ENCODE data around the gene AGPAT2. TPM values are rescaled to one million over a fixed set of nuclear protein-coding genes. Genes with fewer than 3 reads are reported as not detected.
"Not testable (repeated sequence)": the region's sequence is repeated elsewhere in the genome, so short reads cannot be mapped to it uniquely, and the experiment has no call there.

The AGPAT2 gene
- total RNA-seq, 1 donor from 2014 or later: 2.4 TPM

DNA sequence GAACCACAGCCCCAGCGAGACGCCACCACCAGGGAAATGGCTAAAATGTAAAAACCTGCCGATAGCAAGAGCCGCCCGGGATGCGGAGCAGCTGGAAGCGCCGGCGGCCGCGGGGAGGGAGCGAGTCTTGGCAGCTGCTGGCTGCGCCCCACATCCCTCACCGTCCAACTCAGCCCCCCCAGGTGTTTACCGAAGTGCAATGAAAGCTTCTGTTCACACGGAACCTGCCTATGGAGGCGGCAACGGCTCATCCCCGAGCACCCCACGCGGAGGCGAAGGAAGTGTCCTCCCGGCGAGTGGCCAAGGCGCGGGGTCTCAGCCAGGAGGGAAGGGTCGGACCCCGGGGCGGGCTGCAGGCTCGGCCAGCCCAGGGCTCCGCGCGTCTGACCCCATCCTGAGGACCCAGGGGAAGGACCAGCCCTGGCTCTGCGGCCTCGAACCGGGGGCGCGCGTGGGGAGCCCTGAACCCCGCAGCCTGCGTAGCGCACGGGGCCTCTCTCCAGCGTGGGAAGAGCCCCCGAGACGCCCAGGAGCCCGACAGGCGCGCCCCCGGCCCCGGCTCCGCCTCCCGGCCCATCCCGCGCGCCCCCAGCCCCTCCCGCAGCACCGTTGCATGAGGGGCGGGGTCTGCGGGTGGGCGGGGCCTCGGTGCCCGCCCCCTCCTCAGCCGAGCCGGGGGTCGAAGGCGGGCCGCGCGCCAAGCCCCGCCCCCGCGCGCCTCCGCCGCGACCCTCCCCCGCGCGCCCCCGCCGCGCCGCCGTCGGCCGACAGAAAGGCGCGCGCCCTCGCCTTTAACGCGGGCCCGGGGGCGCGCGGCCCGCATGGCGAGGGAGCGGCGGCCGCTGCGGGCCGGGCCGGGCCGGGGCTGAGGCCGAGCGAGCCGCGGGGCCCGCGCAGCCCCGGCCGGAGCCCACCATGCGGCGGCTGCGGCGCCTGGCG is 24.8 kb upstream of the AGPAT2 start, which contains the start of gene DIPK1B:
Gene DIPK1B (plus strand): TSS at position 822 of the 939 bp plus-strand sequence. CDS start 94 bp downstream, at position 916.
- H3K27me3 ChIP-seq: peaks cover 25% of the 10 kb centered on the region
- H3K4me3 ChIP-seq: peak within 1 kb of the TSS; percentile 99
- peaks cover 35% of the 10 kb centered on the region for H4K20me1 ChIP-seq (ENCODE audit: low read depth)
- H3K27ac ChIP-seq: no peak within 1 kb of the TSS
- H3K4me1 Mint-ChIP-seq: peaks cover 20% of the 10 kb centered on the region
- H3K36me3 ChIP-seq: no peaks in the 10 kb centered on the region
- H3K9ac ChIP-seq: peak within 1 kb of the TSS; percentile 70
- TF ChIP-seq EZH2 (IDR thresholded peaks at IDR 0.05): peak; percentile 39
- TF ChIP-seq, protein P1, sequence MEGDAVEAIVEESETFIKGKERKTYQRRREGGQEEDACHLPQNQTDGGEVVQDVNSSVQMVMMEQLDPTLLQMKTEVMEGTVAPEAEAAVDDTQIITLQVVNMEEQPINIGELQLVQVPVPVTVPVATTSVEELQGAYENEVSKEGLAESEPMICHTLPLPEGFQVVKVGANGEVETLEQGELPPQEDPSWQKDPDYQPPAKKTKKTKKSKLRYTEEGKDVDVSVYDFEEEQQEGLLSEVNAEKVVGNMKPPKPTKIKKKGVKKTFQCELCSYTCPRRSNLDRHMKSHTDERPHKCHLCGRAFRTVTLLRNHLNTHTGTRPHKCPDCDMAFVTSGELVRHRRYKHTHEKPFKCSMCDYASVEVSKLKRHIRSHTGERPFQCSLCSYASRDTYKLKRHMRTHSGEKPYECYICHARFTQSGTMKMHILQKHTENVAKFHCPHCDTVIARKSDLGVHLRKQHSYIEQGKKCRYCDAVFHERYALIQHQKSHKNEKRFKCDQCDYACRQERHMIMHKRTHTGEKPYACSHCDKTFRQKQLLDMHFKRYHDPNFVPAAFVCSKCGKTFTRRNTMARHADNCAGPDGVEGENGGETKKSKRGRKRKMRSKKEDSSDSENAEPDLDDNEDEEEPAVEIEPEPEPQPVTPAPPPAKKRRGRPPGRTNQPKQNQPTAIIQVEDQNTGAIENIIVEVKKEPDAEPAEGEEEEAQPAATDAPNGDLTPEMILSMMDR (IDR thresholded peaks at IDR 0.05): no peak
- H3K9me3 Mint-ChIP-seq: no peaks in the 10 kb centered on the region
- peak; percentile 90 for DNase-seq (ENCODE audit: low spot score)
- H3K79me2 ChIP-seq (ENCODE audit: low read depth): peaks cover 23% of the 10 kb centered on the region
- peak within 1 kb of the TSS; percentile 98 for H3K4me2 ChIP-seq
- no peaks in the 10 kb centered on the region for H3K9me3 ChIP-seq (ENCODE audit: low read depth)
- peaks cover 9% of the 10 kb centered on the region for H3K4me1 ChIP-seq
- peaks cover 9% of the 10 kb centered on the region for H3F3A ChIP-seq (ENCODE audit: low read depth)
- peaks cover 4% of the 10 kb centered on the region for H3K27me3 Mint-ChIP-seq (ENCODE audit: insufficient read depth, low read depth)
- peak within 1 kb of the TSS; percentile 89 for H3K4me3 Mint-ChIP-seq
- no peak within 1 kb of the TSS for H3K27ac Mint-ChIP-seq
- peaks cover 7% of the 10 kb centered on the region for H3K36me3 Mint-ChIP-seq
- peak within 1 kb of the TSS; percentile 82 for H2AFZ ChIP-seq (replicated peaks)

DNA sequence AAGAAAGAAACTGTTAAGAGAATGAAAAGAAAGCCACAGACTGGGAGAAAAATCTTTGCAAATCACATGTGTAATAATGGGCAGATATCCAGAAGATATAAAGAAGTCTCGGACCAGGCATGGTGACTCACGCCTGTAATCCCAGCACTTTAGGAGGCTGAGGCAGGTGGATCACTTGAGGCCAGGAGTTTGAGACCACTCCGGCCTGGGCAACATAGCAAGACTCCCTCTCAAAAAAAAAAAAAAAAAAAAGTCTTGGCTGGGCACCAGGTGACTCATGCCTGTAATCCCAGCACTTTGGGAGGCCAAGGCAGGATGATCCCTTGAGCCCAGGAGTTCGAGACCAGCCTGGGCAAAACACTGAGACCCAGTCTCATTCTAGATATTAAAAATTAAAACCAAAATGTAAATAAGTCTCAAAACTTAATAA is 24.0 kb upstream of the AGPAT2 start:
- H3K27ac Mint-ChIP-seq; H3K9me3 Mint-ChIP-seq; H3K36me3 ChIP-seq; H3K36me3 Mint-ChIP-seq; H3K9ac ChIP-seq; H3F3A ChIP-seq (ENCODE audit: low read depth); H3K27ac ChIP-seq; H3K9me3 ChIP-seq (ENCODE audit: low read depth); H3K4me1 ChIP-seq; H3K27me3 Mint-ChIP-seq (ENCODE audit: insufficient read depth, low read depth); H2AFZ ChIP-seq (replicated peaks); DNase-seq (ENCODE audit: low spot score): not testable (repeated sequence)
- Histone ChIP-seq H3K4me2 (peak overlapping the region; percentile 85), H4K20me1 (ENCODE audit: low read depth) (peaks cover 32% of the 10 kb centered on the region), H3K27me3 (peaks cover 25% of the 10 kb centered on the region), H3K79me2 (ENCODE audit: low read depth) (peaks cover 23% of the 10 kb centered on the region), H3K4me3 (peak overlapping the region; percentile 65)
- Mint-ChIP-seq H3K4me3 (peak overlapping the region; percentile 89), H3K4me1 (peaks cover 17% of the 10 kb centered on the region)

DNA sequence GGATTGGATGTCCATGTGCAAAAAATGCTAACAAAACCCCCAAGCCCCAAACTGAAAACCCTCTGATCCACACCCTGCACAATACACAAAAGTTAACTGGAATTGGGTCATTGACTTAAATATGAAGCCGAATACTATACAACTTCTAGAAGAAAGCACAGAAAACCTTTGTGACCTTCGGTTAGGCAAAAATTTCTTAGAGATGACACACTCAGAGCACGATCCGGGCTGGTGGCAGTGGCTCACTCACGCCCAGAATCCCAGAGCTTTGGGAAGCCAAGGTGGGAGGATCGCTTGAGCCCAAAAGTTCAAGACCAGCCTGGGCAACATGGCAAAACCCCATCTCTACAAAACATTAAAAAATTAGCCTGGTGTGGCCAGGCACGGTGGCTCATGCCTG is 23.3 kb upstream of the AGPAT2 start:
- Mint-ChIP-seq H3K4me1 (peaks cover 13% of the 10 kb centered on the region), H3K27me3 (ENCODE audit: insufficient read depth, low read depth) (peaks cover 5% of the 10 kb centered on the region), H3K27ac (no peak overlapping the region), H3K9me3 (no peaks in the 10 kb centered on the region), H3K4me3 (peak overlapping the region; percentile 57), H3K36me3 (peaks cover 1% of the 10 kb centered on the region)
- Histone ChIP-seq H3K79me2 (ENCODE audit: low read depth) (peaks cover 23% of the 10 kb centered on the region), H3K9ac (no peak overlapping the region), H2AFZ (replicated peaks) (no peak overlapping the region), H3K27ac (no peak overlapping the region), H4K20me1 (ENCODE audit: low read depth) (peaks cover 27% of the 10 kb centered on the region), H3K36me3 (no peaks in the 10 kb centered on the region), H3K4me1 (peaks cover 9% of the 10 kb centered on the region), H3K9me3 (ENCODE audit: low read depth) (no peaks in the 10 kb centered on the region), H3F3A (ENCODE audit: low read depth) (peaks cover 9% of the 10 kb centered on the region), H3K4me2 (no peak overlapping the region), H3K4me3 (no peak overlapping the region), H3K27me3 (peaks cover 25% of the 10 kb centered on the region)
- TF ChIP-seq EZH2phosphoT487 (IDR thresholded peaks at IDR 0.05) (no peak), EZH2 (IDR thresholded peaks at IDR 0.05) (no peak)
- TF ChIP-seq, protein P1 (IDR thresholded peaks at IDR 0.05): no peak
- DNase-seq (ENCODE audit: low spot score): no peak
